ENCODE results near the gene BRWD1.
A peak's percentile ranks its signal among the peaks of the same experiment; 100 is the strongest.

The BRWD1 gene

DNA sequence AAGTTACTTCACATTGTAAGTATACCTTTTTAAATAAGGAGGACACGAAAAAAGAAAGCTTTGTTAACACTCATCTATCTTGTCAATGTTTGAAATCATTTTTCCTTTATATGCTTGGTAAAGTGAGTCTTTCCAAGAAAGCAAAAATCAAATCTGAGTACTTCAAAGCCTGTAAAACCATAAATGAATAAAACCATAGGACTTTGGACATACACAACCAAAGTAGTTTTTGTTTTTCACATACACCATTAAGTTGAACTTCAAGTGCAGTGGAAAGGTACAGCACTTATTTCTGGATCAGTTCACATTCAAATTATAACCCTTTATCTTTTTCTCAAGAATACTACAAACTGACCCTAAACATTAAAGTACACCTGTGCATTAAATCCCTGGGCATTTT, 120.1 kb downstream of the BRWD1 start:
- DNase-seq, result no peak

DNA sequence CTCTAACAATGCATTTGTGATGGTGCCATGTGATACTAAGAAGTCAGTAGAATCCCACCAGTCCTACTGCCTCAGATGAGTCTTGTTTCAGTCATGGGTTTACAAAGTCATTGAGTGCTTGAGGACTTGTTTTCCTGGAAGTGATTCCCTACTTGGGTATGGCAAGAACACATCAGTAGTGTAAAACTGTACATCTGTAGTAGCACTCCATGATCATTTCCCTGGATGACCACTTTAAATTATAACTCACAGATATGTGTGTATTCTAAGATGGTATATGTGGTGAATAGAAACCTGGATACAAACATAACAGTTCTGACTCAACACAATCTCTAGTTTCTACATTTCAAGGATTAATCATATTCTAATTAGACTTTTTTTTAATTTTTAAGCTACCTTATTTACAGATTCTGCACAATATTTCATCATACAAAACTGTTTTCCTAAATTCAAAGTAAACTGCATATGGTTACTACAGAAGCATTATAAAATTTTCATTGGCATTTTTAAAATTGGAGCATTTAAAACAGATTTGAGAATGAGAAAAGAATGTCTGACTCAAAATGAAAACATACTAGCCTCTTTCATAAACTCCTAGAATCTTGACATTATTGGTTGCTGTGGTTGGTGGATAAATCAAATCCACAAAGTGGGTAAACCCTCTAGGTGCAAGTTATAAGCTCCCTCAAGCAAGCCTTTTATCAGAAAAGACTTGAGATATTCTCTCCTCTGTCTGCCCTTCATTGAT, 123.4 kb downstream of the BRWD1 start:
- DNase-seq, result peak; percentile 49

DNA sequence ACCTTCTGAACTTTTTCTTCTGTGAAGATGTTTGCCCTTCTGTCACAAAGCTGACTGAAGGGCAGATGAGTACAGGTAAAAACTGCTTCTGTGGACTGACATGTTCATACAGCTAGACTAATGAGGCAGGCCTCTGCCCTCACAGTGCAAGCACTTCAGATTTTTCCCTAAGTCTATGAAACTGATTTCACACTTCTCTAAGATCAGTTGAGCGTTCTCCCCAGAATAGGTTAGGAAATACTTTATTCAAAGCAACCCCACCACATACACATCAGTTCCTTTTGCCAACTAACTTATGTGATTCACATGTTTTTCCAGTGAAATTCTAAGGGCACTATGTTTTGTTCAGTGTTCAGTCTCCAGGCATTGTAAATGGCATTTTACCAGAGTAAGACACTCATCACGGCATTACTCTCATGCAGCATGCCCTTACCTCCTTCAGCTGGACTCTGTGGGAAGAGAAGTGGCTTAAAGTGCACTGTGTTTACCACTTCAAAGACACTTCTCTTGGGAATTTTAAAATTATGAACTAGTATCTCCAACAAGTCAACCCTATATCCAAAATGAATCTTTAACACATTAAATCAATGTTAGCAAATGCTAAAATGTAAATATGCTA, 124.8 kb downstream of the BRWD1 start:
- no peak for DNase-seq

DNA sequence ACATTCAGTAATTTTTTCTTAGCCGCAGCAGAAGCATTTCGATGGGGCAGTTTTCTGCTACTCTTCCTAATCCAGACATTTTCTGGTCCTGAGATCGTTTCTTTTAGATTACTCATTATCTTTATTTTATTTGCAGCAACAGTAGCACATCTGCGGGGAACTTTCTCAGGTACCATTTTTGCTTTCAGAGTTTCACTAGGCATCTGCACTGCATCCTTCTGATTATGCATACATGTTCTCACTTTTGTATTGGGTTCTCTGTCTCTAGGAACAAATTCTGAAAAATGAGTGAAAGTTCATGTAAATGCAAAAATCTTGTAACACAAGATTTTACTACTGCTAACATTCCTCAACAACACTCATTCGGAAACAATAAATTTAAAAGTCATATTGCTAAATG, 126.3 kb downstream of the BRWD1 start:
- DNase-seq, result no peak

DNA sequence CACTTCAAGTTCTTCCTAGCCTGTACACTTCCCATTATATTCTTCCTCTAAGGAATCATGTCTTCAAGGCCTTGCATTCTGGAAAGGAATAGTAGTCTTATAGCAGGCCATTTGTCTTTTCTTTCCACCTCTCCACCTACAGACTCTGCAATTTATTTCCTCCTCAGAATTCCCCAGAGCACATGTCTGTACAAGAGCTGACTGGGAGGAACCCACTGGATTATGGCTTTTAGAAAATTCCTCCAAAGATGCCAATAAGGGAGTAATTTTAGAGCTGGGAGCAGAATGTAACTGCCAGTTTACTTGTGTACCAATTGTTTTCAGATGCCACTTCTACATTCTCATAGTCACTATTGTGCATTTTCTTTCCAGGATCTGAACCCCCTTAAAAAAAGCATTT, 126.8 kb downstream of the BRWD1 start:
- no peak for DNase-seq

DNA sequence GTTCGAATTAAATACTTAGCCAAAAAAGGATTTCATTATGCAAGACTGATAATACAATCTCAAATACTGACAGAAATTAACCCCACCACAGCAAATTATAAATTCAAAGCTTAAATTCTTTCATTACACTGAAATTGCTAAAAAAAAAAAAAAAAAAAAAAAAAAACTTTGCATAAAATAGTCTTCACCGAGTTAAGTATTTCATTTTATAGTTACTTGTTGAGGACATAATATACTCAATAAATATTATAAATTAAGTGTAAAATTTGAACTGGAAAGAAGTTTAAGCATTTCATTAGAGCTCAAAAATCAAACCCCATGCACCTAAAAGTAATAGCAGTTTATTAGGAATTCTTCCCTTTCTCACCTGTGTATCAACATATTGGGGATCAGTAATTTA, 128.3 kb downstream of the BRWD1 start:
- no peak for DNase-seq

DNA sequence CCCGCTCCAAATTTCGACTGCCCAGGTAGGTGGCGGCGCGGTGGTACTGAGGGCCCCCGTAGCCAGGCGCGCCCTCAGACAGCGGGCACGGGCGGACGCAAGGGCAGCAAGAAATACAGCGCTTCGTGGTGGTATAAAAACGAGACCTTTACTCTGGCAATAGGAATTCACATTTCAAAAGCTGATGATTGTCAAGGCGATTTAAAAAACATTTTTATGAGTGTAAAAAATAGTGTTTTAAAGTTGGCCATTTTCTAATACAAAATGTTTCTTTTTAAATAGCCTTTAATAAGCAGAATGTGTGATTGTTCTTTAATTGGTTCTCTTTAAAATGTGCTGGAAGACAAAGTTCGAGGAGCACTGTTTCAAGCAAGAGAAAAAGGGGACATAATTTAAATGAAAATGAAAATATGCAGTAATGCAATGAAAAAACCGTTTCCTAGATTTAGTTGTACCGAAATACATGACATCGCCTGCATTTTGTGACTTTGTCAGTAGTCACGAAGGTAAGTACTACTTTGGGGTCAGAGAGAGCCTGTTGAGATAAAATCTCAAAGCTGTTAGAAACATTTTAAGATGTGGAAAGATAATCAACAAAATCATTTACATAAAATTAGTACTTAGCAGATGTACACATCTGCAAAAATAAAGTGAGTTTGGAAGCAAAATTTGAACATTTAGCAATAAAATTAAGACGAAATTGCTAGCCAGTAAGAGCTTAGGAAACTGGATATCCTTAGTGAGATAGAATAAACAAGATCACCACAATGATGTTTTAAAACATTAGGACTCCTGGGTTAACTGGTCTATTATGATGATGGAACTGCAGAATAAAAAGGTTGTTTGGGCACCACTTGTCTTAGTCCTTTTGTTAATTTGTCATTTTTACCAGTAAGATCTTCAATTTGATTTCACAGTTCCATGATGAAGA, 129.1 kb downstream of the BRWD1 start:
- no peak for DNase-seq

DNA sequence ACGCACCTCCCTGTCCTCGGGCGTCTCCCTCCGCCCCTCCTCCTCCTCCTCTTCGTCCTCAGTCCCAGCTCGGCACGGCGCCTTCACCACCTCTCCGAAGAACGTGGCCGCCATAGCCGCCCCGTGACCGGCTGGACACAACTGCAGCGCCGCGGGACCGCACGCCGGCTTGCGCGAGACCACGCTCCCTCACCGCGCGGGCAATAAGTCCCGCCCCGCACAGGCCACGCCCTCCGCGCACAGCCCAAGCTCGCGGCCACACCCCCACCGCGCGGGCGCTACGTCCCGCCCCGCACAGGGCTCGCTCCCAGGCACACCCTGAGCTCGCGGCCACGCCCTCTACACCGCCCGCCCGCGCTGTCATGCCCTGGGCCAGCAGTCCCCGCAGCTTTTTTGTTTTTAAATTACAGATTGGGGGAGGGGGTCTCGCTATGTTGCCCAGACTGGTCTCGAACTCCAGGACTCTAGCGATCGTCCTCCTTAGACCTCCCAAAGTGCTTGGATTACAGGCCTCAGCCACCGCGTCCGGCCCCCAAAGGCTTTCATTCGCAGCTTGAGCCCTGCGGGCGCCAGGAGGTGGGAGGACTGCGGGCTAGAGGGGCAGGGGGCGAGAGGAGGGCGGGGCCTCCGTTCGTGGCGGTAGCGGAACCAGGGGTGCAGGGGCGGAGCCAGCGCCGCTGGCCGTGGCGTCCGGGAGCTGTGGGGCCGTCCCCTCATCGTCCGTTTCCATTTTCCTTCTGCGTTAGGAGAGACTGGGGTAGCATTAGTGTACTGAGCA, 130.0 kb downstream of the BRWD1 start, which contains the start of gene PSMG1:
TSS of gene PSMG1 (minus strand) at position 180 of the 778 bp plus-strand sequence. CDS start at position 114, 66 bp downstream.
- peak; percentile 94 for DNase-seq

DNA sequence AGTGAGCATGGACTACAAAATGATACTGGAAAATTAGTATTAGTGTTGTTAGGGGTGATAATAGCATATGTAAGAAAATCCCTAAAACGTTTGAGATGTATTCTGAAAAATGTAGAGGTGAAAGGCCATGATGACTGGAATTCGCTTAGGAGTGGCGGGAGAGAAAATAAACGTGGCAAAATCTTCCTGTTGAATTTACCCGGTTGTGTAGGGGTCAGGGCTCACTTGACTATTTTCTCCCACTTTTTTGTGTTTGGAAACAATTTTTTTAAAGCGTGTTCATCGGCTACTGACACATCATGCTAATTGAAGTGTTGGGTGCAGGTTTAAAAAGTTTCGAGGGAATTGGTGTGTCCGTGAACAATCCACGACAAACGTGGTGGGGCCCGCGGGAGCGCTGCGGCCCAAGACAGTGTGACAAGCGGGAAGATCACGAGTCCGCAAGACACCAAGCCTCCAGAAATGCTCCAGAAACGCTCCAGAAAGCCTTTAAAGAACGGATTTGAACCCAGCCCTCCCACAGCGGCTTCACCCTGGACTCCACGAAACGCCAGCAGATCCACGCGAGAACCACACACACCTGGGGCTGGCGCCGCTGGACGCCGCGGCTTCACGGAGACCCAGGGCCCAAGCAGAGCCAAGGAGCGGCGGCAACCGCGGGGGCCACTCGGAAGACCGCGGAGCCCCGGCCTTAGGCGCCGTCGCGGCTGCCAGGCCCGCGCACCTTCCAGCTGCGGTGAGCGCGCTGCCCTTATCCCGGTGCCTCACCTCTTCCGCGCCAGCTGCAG, 130.8 kb downstream of the BRWD1 start:
- DNase-seq, result peak; percentile 26

DNA sequence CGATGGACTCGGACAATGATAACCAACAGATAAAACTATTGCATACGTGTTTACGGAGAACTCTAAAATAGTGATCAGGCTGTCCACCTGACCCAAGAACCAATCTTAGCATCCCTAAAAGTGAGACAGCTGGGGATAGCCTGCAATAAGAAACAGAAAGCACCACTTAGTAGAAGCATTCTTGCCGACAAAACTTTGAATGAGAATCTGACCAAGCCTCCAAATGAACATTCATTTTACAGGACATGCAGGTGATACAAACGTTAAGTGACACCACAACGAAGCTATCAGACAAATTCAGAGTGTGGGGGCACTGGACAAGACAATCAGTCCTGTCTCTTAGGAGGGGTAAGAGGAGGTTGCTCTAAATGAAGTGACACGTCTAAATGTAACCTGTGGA, 131.4 kb downstream of the BRWD1 start:
- DNase-seq, result no peak

DNA sequence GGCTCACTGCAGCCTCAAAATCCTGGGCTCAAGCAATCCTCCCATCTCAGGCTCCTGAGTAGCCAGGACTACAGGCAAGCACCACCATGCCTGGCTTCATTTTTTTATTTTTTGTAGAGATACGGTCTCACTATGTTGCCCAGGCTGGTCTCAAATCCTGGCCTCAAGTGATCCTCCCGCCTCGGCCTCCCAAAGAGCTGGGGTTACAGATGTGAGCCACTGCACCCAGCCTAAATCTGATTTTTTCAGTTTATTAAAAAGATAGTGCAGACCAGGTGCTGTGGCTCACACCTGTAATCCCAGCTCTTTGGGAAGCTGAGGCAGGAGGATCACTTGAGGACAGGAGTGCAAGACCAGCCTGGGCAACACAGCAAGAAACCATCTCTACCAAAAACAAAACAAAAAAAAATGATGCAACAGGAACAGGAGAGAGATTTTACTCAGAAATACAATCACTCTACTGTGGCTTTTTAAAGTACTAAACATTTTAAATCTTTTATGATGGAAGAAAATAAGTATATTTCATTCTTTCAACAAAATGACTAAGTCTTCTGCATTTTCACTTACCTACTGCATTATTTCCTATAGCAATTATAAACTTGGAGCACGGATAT, 132.1 kb downstream of the BRWD1 start:
- DNase-seq, result no peak

DNA sequence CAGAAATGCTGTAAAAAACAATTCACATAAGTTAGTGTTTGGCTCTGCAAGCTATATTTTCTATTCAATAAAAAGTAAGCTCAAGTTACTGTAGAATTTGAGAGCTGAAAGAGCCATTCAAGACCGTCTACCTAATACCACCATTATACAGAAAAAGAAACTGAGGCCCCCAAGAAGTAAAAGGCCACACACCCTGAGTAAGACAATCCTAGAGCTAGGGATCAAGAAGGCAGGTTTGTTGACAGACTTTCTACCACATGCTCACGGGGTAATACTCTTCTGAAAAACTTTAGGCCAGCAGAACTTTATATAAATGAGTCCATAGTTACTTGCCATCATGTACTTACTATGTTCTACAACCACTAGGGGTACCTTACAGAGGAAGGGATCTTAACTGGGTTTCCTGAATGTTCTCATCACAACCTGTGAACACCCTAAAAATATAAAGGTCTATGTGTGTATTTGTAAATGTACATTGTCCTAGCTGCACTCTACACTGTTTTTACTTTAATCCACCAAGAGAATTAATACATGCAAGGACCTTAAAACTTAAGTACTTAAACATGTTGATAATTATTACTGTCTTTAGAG, 132.9 kb downstream of the BRWD1 start:
- peak; percentile 16 for DNase-seq

DNA sequence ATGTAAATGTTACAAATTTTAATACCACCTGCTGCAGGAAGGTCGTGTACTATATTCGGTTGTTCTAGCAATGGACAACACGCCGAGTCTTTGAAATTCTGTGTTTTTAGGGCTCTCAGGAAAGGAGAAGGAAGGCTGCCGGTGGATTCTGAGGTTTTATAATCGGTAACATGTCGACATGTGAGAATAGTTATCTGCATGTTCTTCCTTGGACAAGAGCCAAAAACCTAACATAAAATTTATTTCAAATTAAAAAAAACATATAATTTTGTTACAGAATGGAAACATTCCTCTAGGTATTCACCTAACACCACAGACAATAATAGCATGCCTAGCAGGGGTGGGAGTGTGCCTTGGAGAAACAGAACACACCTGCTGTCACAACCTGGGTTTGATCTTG, 135.0 kb downstream of the BRWD1 start:
- no peak for DNase-seq

DNA sequence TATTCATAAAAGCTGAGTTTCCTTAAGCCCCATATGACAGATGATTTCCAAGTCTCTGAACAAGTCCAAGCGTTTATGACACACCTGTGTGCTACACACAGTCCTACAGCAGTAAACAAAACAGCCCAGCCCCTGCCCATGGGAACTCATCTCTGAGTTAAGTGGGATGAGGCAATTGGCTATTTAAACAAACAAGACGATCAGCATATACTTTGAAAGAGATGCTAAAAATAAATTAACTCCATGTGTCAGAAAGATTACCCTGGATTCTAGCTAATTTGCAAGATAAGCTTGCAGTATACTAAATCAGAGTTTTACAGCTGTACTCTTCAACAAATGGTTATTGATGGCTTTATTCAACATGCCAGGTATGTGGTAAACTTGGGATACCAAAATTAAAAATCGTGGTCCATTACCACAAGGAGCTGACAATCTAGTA, 137.1 kb downstream of the BRWD1 start:
- no peak for DNase-seq

DNA sequence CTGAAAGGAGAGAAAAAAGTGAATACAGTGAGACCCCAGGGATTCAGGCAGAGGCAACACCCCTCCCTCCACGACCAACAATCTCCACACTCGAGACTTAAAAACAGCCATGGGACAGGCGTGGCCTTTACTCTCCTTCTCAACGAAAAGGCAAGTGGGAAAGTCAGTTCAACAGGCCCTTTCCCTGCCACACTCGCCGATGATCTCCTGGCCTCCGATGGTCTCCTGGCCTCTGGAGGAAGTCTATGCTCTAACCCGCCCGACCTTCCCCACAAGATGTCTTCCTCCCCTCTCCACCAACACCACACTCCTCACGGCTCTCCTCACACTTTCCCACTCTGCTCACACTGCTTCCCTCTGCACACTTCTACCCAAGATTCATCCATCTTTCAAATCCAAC, 137.8 kb downstream of the BRWD1 start:
- no peak for DNase-seq

DNA sequence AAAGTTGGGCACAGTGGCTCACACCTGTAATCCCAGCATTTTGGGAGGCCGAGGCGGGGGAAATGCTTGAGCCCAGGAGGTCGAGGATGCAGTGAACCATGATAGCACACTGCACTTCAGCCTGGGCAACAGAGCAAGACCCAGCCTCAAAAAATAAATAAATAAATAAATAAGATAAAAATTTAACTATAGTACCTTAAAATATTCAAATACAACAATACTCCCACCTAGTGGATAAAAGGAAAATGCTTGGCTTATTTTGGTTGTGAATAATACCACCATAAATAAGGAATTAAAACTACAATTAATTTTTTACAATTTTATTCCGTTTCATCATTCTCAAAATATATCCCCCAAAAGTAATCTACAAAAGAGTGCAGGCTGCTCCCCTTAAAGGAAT, 138.3 kb downstream of the BRWD1 start:
- DNase-seq, result peak; percentile 29

DNA sequence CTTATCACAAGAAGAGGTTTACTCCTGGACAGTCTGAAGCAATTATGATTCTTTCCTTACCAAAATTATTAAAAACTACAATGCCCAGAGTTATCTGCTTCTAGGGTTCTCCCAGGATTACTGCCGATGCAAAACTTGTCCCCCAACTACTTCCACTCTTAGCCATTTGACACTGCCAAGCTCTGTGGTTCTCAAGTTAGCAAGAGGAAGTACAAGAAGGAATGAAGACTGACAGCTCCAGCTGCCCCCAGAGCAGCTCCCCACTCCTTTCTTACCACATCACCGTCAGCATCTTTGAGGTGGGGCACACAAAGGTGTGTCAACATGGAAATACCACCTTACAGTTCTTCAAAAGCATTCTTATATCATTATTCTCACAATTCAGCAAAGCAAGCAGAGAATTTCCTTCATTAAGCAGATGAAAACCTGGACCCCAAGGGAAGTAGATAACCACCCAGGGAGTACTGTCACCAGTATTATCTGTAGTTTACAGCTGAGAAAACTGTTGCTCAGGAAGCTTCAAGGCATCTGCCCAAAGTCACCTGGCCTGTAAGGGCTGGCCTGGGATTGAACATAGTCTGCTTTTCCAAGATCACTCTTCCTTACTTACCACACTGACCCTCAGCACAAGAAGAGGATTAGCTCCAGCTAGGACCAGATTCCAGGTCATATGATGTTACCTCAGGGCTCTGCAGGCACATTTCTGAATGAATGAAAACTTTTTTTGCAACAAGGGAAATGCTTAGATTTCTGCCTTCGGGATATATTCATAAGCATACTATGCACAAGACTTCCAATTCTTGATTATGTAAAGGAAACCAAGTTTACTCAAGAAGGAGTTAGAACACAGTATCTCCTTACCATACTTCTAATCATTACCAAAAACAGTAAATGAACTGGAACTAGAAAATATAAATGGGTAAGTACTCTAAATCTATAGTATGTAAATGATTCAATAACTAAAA, 139.4 kb downstream of the BRWD1 start:
- no peak for DNase-seq

DNA sequence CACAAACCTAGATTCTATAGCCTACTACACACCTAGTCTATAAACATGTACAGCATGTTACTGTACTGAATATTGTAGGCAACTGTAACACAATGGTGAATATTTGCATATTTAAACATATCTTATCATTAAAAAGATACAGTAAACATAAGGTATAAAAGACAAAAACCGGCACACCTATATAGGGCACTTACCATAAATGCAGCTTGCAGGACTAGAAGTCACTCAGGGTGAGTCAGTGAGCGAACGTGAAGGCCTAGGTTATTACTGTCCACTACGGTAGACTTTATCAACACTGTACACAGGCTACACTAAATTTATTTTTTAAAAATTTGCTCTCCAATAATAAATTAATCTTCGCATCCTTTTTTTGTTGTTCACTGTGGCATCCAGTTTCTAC, 143.5 kb downstream of the BRWD1 start:
- no peak for DNase-seq

DNA sequence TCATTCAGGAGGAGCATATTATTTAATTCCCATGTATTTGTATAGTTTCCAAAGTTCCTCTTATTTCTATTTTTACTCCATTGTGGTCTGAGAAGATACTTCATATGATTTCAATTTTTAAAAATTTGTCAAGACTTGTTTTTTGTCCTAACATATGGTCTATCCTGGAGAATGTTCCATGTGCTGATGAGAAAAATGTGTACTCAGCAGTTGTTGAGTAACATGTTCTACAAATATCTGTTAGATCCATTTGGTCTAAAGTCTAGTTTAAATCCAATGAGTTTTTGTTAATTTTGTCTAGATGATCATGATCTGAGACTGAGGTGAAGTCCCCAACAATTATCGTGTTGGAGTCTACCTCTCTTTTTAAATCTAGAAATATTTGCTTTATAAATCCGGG, 144.6 kb downstream of the BRWD1 start:
- DNase-seq, result no peak

DNA sequence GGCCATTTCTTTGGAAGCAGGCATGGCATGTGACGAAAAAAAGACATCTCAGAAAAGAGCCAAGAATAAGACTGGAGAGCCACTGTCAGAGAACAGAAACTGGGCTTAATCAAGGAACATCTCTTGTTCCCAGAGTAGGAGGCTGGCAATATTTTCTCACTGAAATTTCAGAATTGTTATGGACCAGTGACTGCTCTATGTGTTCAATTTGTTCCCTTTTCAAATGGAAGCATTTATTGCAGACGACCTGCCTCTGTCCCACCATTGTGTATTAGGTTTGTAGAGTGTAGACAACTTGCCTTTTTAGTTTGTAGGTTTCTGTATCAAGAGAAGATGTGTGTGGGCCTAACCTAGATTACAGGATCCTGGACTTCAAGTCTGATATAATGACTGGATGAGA, 148.9 kb downstream of the BRWD1 start:
- no peak for DNase-seq

All from EL (cell line).